Neural progenitor cell (in vitro differentiated cells): ENCODE data around the gene RUNX3.
"Not testable (repeated sequence)": the region's sequence is repeated elsewhere in the genome, so short reads cannot be mapped to it uniquely, and the experiment has no call there.

ENCODE experiments used
- CTCF ChIP-seq: fragments of 200-600 bp; sonication (generic); IDR thresholded peaks from 2 replicates; pipeline ENCODE4 v1.5.1; 2017; ENCODE audit warnings: antibody characterized with exemption, mild to moderate bottlenecking
- EZH2 ChIP-seq: fragments of 200-600 bp; sonication (generic); IDR thresholded peaks from 2 replicates; pipeline ENCODE4 v1.6.1; 2017; ENCODE audit warnings: antibody characterized with exemption, mild to moderate bottlenecking, moderate library complexity
- EZH2phosphoT487 ChIP-seq: fragments of 200-600 bp; sonication (generic); IDR thresholded peaks from 2 replicates; pipeline ENCODE4 v1.6.1; 2017; ENCODE audit warnings: antibody characterized with exemption

GRCh38 chr1:24891367-24891766 is 38.7 kb downstream of the RUNX3 start:
- TF ChIP-seq CTCF, EZH2phosphoT487, EZH2: not testable (repeated sequence)
